Fibroblast of skin of right biceps (primary cell): ENCODE results near the gene AADACL4.
"Not testable (repeated sequence)": the region's sequence is repeated elsewhere in the genome, so short reads cannot be mapped to it uniquely, and the experiment has no call there.

Experiments
- DNase-seq: peaks from one replicate; pipeline ENCODE4 v3.0.0-alpha.2; 2013

Gene AADACL4

GRCh38 chr1:12658531-12659453 lies 14.9 kb downstream of the AADACL4 start:
- peak; percentile 78 for DNase-seq

- no peak for DNase-seq
Observed at GRCh38 chr1:12661606-12662219, 17.8 kb downstream of the AADACL4 start.

GRCh38 chr1:12662556-12662955 lies 18.7 kb downstream of the AADACL4 start:
- DNase-seq: no peak

- DNase-seq: no peak
Observed at GRCh38 chr1:12665511-12665910, 21.6 kb downstream of the AADACL4 start.

- peak; percentile 11 for DNase-seq
Observed at GRCh38 chr1:12666141-12666735, 22.4 kb downstream of the AADACL4 start.

- DNase-seq: no peak
Observed at GRCh38 chr1:12669529-12670068, 25.7 kb downstream of the AADACL4 start.

GRCh38 chr1:12674358-12674757 lies 30.5 kb downstream of the AADACL4 start:
- no peak for DNase-seq

- not testable (repeated sequence) for DNase-seq
Observed at GRCh38 chr1:12676122-12676521, 32.2 kb downstream of the AADACL4 start.

- DNase-seq: no peak
Observed at GRCh38 chr1:12677565-12677964, 33.7 kb downstream of the AADACL4 start.

- DNase-seq: no peak
Observed at GRCh38 chr1:12678350-12678749, 34.5 kb downstream of the AADACL4 start.

- peak; percentile 7 for DNase-seq
Observed at GRCh38 chr1:12678820-12679219, 34.9 kb downstream of the AADACL4 start.

- DNase-seq: no peak
Observed at GRCh38 chr1:12690156-12690555, 46.3 kb downstream of the AADACL4 start.

- peak; percentile 27 for DNase-seq
Observed at GRCh38 chr1:12692967-12693782, 49.3 kb downstream of the AADACL4 start.

GRCh38 chr1:12696658-12697057 lies 52.8 kb downstream of the AADACL4 start:
- no peak for DNase-seq

GRCh38 chr1:12697397-12697796 lies 53.5 kb downstream of the AADACL4 start:
- peak; percentile 87 for DNase-seq

GRCh38 chr1:12703821-12704451 lies 60.1 kb downstream of the AADACL4 start:
- no peak for DNase-seq

- no peak for DNase-seq
Observed at GRCh38 chr1:12706061-12706460, 62.2 kb downstream of the AADACL4 start.

GRCh38 chr1:12708396-12709090 lies 64.7 kb downstream of the AADACL4 start:
- no peak for DNase-seq

- DNase-seq: peak; percentile 58
Observed at GRCh38 chr1:12709091-12709491, 65.2 kb downstream of the AADACL4 start.

GRCh38 chr1:12709696-12710095 lies 65.8 kb downstream of the AADACL4 start:
- peak; percentile 81 for DNase-seq

- peak; percentile 85 for DNase-seq
Observed at GRCh38 chr1:12711536-12711935, 67.7 kb downstream of the AADACL4 start.
